GM12878 (cell line): ENCODE data around the gene BBS1. TPM values are rescaled to one million over a fixed set of nuclear protein-coding genes. Genes with fewer than 3 reads are reported as not detected.
"Not testable (repeated sequence)": the region's sequence is repeated elsewhere in the genome, so short reads cannot be mapped to it uniquely, and the experiment has no call there.

Experiments used
- ATAC-seq: fragments of 200-7000 bp; cut with Tn5 transposase; 3 replicates; pipeline ENCODE4 v1.9.1; 2020; ENCODE audit warnings: mild to moderate bottlenecking, moderate library complexity
- BruUV-seq: library from RNA; stranded (reverse); fragments of 400-500 nt; replicated peaks from 2 replicates; lab custom pipeline; 2021; lab: Mats Ljungman, UMichigan
- CTCF ChIA-PET: fragments of 300-600 bp; sonication (Branson Sonifier 250); formaldehyde crosslinking; extraction: SDS; loops from one replicate; lab custom pipeline; 2021; ENCODE audit warnings: inconsistent platforms; lab: Yijun Ruan, JAX
- POLR2A ChIA-PET: fragments of 350-600 bp; formaldehyde crosslinking; extraction: SDS; loops from one replicate; lab custom pipeline; 2021; ENCODE audit warnings: inconsistent platforms; lab: Charles Lee
- RAD21 ChIA-PET: fragments of 300-600 bp; sonication (Branson Sonifier 250); formaldehyde crosslinking; loops from one replicate; lab custom pipeline; 2023; ENCODE audit warnings: antibody characterized with exemption; ENCODE audit not compliant: unreplicated experiment; lab: Charles Lee
- SMC1A ChIA-PET: fragments of 300-600 bp; sonication (Branson Sonifier 250); formaldehyde crosslinking; loops from one replicate; lab custom pipeline; 2023; ENCODE audit not compliant: unreplicated experiment, uncharacterized antibody; lab: Charles Lee
- DNase-seq: peaks from one replicate; pipeline ENCODE4 v3.0.0-alpha.2; 2011; ENCODE audit warnings: low read depth, low spot score
- FAIRE-seq: peaks from 3 replicates; lab custom pipeline; 2011; peaks lifted over from hg19 to GRCh38; lab: Jason Lieb, UNC
- H2AFZ ChIP-seq: 2 replicates; pipeline ENCODE4 v1.6.0; 2011; ENCODE audit warnings: low read depth, low read length, control low read depth; ENCODE audit not compliant: control insufficient read depth
- H3K27ac ChIP-seq: 2 replicates; pipeline ENCODE4 v1.5.1; 2011; ENCODE audit warnings: control low read depth; ENCODE audit not compliant: control insufficient read depth, insufficient read depth
- H3K27me3 ChIP-seq, 2 experiments: replicated peaks in 1 of 2; 2 replicates each; pipeline versions ENCODE4 v1.6.0 to v1.6.1; 2011; ENCODE audit warnings: low read length in 1 of 2; ENCODE audit not compliant: control insufficient read depth in 2 of 2, insufficient read depth in 2 of 2
- H3K36me3 ChIP-seq, 2 experiments: 2 replicates each; pipeline ENCODE4 v1.5.1; 2011; ENCODE audit warnings: low read length in 1 of 2; ENCODE audit not compliant: control insufficient read depth in 2 of 2, insufficient read depth in 2 of 2
- H3K4me1 ChIP-seq: 2 replicates; pipeline ENCODE4 v1.6.1; 2011; ENCODE audit warnings: mild to moderate bottlenecking, low read length, moderate library complexity, mixed read lengths; ENCODE audit not compliant: control insufficient read depth, insufficient read depth
- H3K4me2 ChIP-seq: 2 replicates; pipeline ENCODE4 v1.6.0; 2011; ENCODE audit warnings: control low read depth; ENCODE audit not compliant: control insufficient read depth, insufficient read depth
- H3K4me3 ChIP-seq: fragments of 200-600 bp; sonication (generic); 2 replicates; pipeline ENCODE4 v1.5.1; 2016
- H3K79me2 ChIP-seq: 2 replicates; pipeline ENCODE4 v1.6.0; 2011; ENCODE audit warnings: low read length; ENCODE audit not compliant: control insufficient read depth, insufficient read depth
- H3K9ac ChIP-seq: 2 replicates; pipeline ENCODE4 v1.8.0; 2011; ENCODE audit warnings: low read length, control low read depth, mixed read lengths; ENCODE audit not compliant: control insufficient read depth, insufficient read depth
- H3K9me3 ChIP-seq: replicated peaks from 3 replicates; pipeline ENCODE4 v1.5.1; 2011; ENCODE audit warnings: mild to moderate bottlenecking, low read length; ENCODE audit not compliant: control insufficient read depth, insufficient read depth
- H4K20me1 ChIP-seq: 2 replicates; pipeline ENCODE4 v1.6.0; 2011; ENCODE audit not compliant: control insufficient read depth, insufficient read depth
- WGBS: methylation state at CpG from one replicate; pipeline ENCODE4 v1.1.6; 2016; ENCODE audit warnings: low lambda C conversion rate; ENCODE audit not compliant: insufficient replicate concordance, insufficient coverage; ENCODE audit errors: missing lambda C conversion rate; 5-methylcytosine and 5-hydroxymethylcytosine counted together
- in situ Hi-C: fragments of 300-500 bp; cut with MboI; formaldehyde crosslinking; loops from 9 replicates; pipeline ENCODE4 v1.14.3; 2018; ENCODE audit warnings: mixed read lengths
- intact Hi-C: fragments of 100-400 bp; cut with micrococcal nuclease; formaldehyde crosslinking; loops from one replicate; pipeline ENCODE4 v1.14.2; 2022; ENCODE audit not compliant: unreplicated experiment
- polyA plus RNA-seq, 11 experiments: library from polyadenylated mRNA; depleted of rRNA in 4 of 11; unstranded in 6 of 11; stranded (reverse) in 5 of 11; fragments of >200 nt; fragmentation: Nextera tagmentation in 4 of 11; fragmentation: Illumina TruSeq in 1 of 11; extraction: Ambion mirVana in 4 of 11; extraction: Trizol in 1 of 11; gene quantifications; 1 replicate in 1 of 11; 2 replicates in 10 of 11; pipeline versions ENCODE4 v1.2.1 to v1.2.3, GENCODE V29; 2011 to 2016; ENCODE audit warnings: inconsistent platforms in 2 of 11, missing spikeins in 2 of 11, low read depth in 1 of 11
- total RNA-seq, 4 experiments: library from RNA; depleted of rRNA in 3 of 4; stranded (reverse); fragments of >200 nt in 3 of 4; fragmentation: Illumina TruSeq in 1 of 4; extraction: Trizol in 1 of 4; gene quantifications; 2 replicates each; pipeline versions ENCODE4 v1.2.1 to v1.2.3, GENCODE V29; 2013 to 2021

BBS1 gene
- total and polyA plus RNA-seq, 10 of the 15 experiments (the other 5 are each of a cell fraction or from before 2014, with no cell fraction given) = 2.5 to 14.7 (median 8.7) TPM

DNA sequence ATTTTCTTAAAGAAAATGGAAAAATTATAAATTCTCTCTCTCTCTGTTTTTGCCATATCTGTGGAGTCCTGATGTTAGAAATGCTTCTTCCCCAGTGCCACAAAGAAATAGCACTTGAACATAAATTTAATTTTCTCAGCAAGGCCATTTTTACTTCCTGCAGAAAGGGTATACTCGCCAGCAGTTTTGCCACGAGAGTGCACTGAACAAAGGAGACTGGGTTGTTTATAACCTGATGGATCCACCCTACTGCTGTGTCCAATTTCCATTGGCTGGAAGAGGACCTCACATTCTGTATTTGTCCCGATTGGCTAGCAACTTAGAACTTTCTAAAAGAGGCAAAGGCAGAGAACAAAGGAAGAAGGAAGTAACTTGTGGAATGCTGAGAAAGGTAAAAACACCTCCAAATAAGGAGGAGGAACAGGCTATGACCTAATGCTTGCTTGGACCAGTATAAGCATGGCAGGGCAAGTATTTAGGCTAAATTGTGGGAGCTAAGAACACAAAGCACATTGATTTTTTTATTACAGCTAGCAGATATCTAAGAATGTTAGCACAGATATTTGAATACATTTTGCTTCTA, 72.2 kb downstream of the BBS1 start:
- H3K36me3 ChIP-seq, BruUV-seq, H3K27ac ChIP-seq, H3K79me2 ChIP-seq, intact Hi-C loops, in situ Hi-C loops, H2AFZ ChIP-seq, RAD21 ChIA-PET, H4K20me1 ChIP-seq, H3K9ac ChIP-seq, FAIRE-seq, H3K9me3 ChIP-seq, H3K27me3 ChIP-seq, POLR2A ChIA-PET, DNase-seq, ATAC-seq, H3K4me1 ChIP-seq, H3K4me3 ChIP-seq, H3K4me2 ChIP-seq: not testable (repeated sequence)
- ChIA-PET SMC1A (interaction anchor here (0.7 kb wide), 1 partner anchor 94 kb away, joined by 3 read pairs; no protein-coding TSS in a partner anchor), CTCF (interaction anchor here (0.7 to 8.3 kb wide), 2 partner anchors 33 to 96 kb away, joined by 3 to 166 read pairs; partner anchors contain the start of gene RBM4B)
- WGBS = 55% methylated on average over 3 of the region's 3 CpGs

Other genes with a start within 250 kb of the BBS1 start
Only the 7 nearest of the 22 such genes appear.
- 109 and 114 TPM in 2 replicates for gene MRPL11, start 71.8 kb upstream of the BBS1 start, total RNA-seq (2014; rRNA removed)
- gene MRPL11, start 71.8 kb upstream of the BBS1 start, total RNA-seq (2014; rRNA removed; fragmentation: Illumina TruSeq; extraction: Trizol) = 62.0 and 76.2 TPM in 2 replicates
- gene MRPL11, start 71.8 kb upstream of the BBS1 start, total RNA-seq (2021) = 110 and 115 TPM in 2 replicates
- gene MRPL11, start 71.8 kb upstream of the BBS1 start, polyA plus RNA-seq (2011; rRNA removed) = 95.8 and 108 TPM in 2 replicates
- 61.9 and 87.0 TPM in 2 replicates for gene MRPL11, start 71.8 kb upstream of the BBS1 start, polyA plus RNA-seq (2014; fragmentation: Illumina TruSeq; extraction: Trizol)
- gene MRPL11, start 71.8 kb upstream of the BBS1 start, polyA plus RNA-seq (2014; fragmentation: Nextera tagmentation; extraction: Ambion mirVana) = 10 to 100 TPM; 43.5 to 80.9 TPM
- gene MRPL11, start 71.8 kb upstream of the BBS1 start, polyA plus RNA-seq (2014; rRNA removed) = 161 and 178 TPM in 2 replicates
- 100 to 1,000 TPM; 242 to 248 TPM for gene MRPL11, start 71.8 kb upstream of the BBS1 start, polyA plus RNA-seq (2016; fragmentation: Nextera tagmentation; extraction: Ambion mirVana)
- gene PELI3, start 43.7 kb upstream of the BBS1 start, total RNA-seq (2014; rRNA removed) = 0.98 and 1.1 TPM in 2 replicates
- gene PELI3, start 43.7 kb upstream of the BBS1 start, total RNA-seq (2014; rRNA removed; fragmentation: Illumina TruSeq; extraction: Trizol) = 0.54 and 0.97 TPM in 2 replicates
- 1.5 and 1.8 TPM in 2 replicates for gene PELI3, start 43.7 kb upstream of the BBS1 start, total RNA-seq (2021)
- 0.66 and 1.0 TPM in 2 replicates for gene PELI3, start 43.7 kb upstream of the BBS1 start, polyA plus RNA-seq (2011; rRNA removed)
- 0.21 and 0.29 TPM in 2 replicates for gene PELI3, start 43.7 kb upstream of the BBS1 start, polyA plus RNA-seq (2014; fragmentation: Illumina TruSeq; extraction: Trizol)
- under 1 TPM; 0.14 to 0.20 TPM for gene PELI3, start 43.7 kb upstream of the BBS1 start, polyA plus RNA-seq (2014; fragmentation: Nextera tagmentation; extraction: Ambion mirVana)
- 0.86 and 1.1 TPM in 2 replicates for gene PELI3, start 43.7 kb upstream of the BBS1 start, polyA plus RNA-seq (2014; rRNA removed)
- under 1 TPM; 0.53 to 0.78 TPM for gene PELI3, start 43.7 kb upstream of the BBS1 start, polyA plus RNA-seq (2016; fragmentation: Nextera tagmentation; extraction: Ambion mirVana)
- gene DPP3, start 30.2 kb upstream of the BBS1 start, total RNA-seq (2014; rRNA removed) = 114 and 117 TPM in 2 replicates
- gene DPP3, start 30.2 kb upstream of the BBS1 start, total RNA-seq (2014; rRNA removed; fragmentation: Illumina TruSeq; extraction: Trizol) = 44.6 and 47.9 TPM in 2 replicates
- gene DPP3, start 30.2 kb upstream of the BBS1 start, total RNA-seq (2021) = 86.4 and 102 TPM in 2 replicates
- gene DPP3, start 30.2 kb upstream of the BBS1 start, polyA plus RNA-seq (2011; rRNA removed) = 34.9 and 73.1 TPM in 2 replicates
- gene DPP3, start 30.2 kb upstream of the BBS1 start, polyA plus RNA-seq (2014; fragmentation: Illumina TruSeq; extraction: Trizol) = 33.5 and 51.2 TPM in 2 replicates
- 1 to 10 TPM; 6.0 to 6.3 TPM for gene DPP3, start 30.2 kb upstream of the BBS1 start, polyA plus RNA-seq (2014; fragmentation: Nextera tagmentation; extraction: Ambion mirVana)
- gene DPP3, start 30.2 kb upstream of the BBS1 start, polyA plus RNA-seq (2014; rRNA removed) = 79.7 and 83.1 TPM in 2 replicates
- gene DPP3, start 30.2 kb upstream of the BBS1 start, polyA plus RNA-seq (2016; fragmentation: Nextera tagmentation; extraction: Ambion mirVana) = 10 to 100 TPM; 85.6 to 95.7 TPM
- gene ZDHHC24, start 35.4 kb downstream of the BBS1 start, total RNA-seq (2014; rRNA removed) = 10.7 and 13.2 TPM in 2 replicates
- gene ZDHHC24, start 35.4 kb downstream of the BBS1 start, total RNA-seq (2014; rRNA removed; fragmentation: Illumina TruSeq; extraction: Trizol) = 2.6 and 2.9 TPM in 2 replicates
- 13.5 and 17.5 TPM in 2 replicates for gene ZDHHC24, start 35.4 kb downstream of the BBS1 start, total RNA-seq (2021)
- gene ZDHHC24, start 35.4 kb downstream of the BBS1 start, polyA plus RNA-seq (2011; rRNA removed) = 3.4 and 4.8 TPM in 2 replicates
- 2.0 and 2.3 TPM in 2 replicates for gene ZDHHC24, start 35.4 kb downstream of the BBS1 start, polyA plus RNA-seq (2014; fragmentation: Illumina TruSeq; extraction: Trizol)
- gene ZDHHC24, start 35.4 kb downstream of the BBS1 start, polyA plus RNA-seq (2014; fragmentation: Nextera tagmentation; extraction: Ambion mirVana) = under 1 TPM; 0.86 to 0.89 TPM
- 8.8 and 12.8 TPM in 2 replicates for gene ZDHHC24, start 35.4 kb downstream of the BBS1 start, polyA plus RNA-seq (2014; rRNA removed)
- gene ZDHHC24, start 35.4 kb downstream of the BBS1 start, polyA plus RNA-seq (2016; fragmentation: Nextera tagmentation; extraction: Ambion mirVana) = 10 to 100 TPM; 12.6 to 14.2 TPM
- 0.16 and 0.17 TPM in 2 replicates for gene ACTN3, start 36.3 kb downstream of the BBS1 start, total RNA-seq (2014; rRNA removed)
- 0.05 and 0.09 TPM in 2 replicates for gene ACTN3, start 36.3 kb downstream of the BBS1 start, total RNA-seq (2014; rRNA removed; fragmentation: Illumina TruSeq; extraction: Trizol)
- gene ACTN3, start 36.3 kb downstream of the BBS1 start, total RNA-seq (2021) = 0.36 and 0.40 TPM in 2 replicates
- 0.04 and 0.10 TPM in 2 replicates for gene ACTN3, start 36.3 kb downstream of the BBS1 start, polyA plus RNA-seq (2011; rRNA removed)
- gene ACTN3, start 36.3 kb downstream of the BBS1 start, polyA plus RNA-seq (2014; fragmentation: Illumina TruSeq; extraction: Trizol) = 0.31 TPM in 1 of 2 replicates, not detected in the other
- not detected for gene ACTN3, start 36.3 kb downstream of the BBS1 start, polyA plus RNA-seq (2014; fragmentation: Nextera tagmentation; extraction: Ambion mirVana)
- gene ACTN3, start 36.3 kb downstream of the BBS1 start, polyA plus RNA-seq (2014; rRNA removed) = 0.52 and 0.67 TPM in 2 replicates
- gene ACTN3, start 36.3 kb downstream of the BBS1 start, polyA plus RNA-seq (2016; fragmentation: Nextera tagmentation; extraction: Ambion mirVana) = under 1 TPM in 1 of 2 experiments, not detected in 1; 0.06 TPM
- gene CTSF, start 58.0 kb downstream of the BBS1 start, total RNA-seq (2014; rRNA removed) = 0.11 TPM in 1 of 2 replicates, not detected in the other
- 0.09 and 0.22 TPM in 2 replicates for gene CTSF, start 58.0 kb downstream of the BBS1 start, total RNA-seq (2014; rRNA removed; fragmentation: Illumina TruSeq; extraction: Trizol)
- 0.29 and 0.33 TPM in 2 replicates for gene CTSF, start 58.0 kb downstream of the BBS1 start, total RNA-seq (2021)
- gene CTSF, start 58.0 kb downstream of the BBS1 start, polyA plus RNA-seq (2011; rRNA removed) = 0.24 and 0.30 TPM in 2 replicates
- gene CTSF, start 58.0 kb downstream of the BBS1 start, polyA plus RNA-seq (2014; fragmentation: Illumina TruSeq; extraction: Trizol) = not detected in 2 replicates
- gene CTSF, start 58.0 kb downstream of the BBS1 start, polyA plus RNA-seq (2014; fragmentation: Nextera tagmentation; extraction: Ambion mirVana) = not detected
- gene CTSF, start 58.0 kb downstream of the BBS1 start, polyA plus RNA-seq (2014; rRNA removed) = 0.05 and 0.41 TPM in 2 replicates
- under 1 TPM in 1 of 2 experiments, not detected in 1; 0.15 TPM for gene CTSF, start 58.0 kb downstream of the BBS1 start, polyA plus RNA-seq (2016; fragmentation: Nextera tagmentation; extraction: Ambion mirVana)
- gene CCDC87, start 82.4 kb downstream of the BBS1 start, total RNA-seq (2014; rRNA removed) = 0.17 TPM in 1 of 2 replicates, not detected in the other
- gene CCDC87, start 82.4 kb downstream of the BBS1 start, total RNA-seq (2014; rRNA removed; fragmentation: Illumina TruSeq; extraction: Trizol) = 0.09 TPM in 1 of 2 replicates, not detected in the other
- 0.08 and 0.13 TPM in 2 replicates for gene CCDC87, start 82.4 kb downstream of the BBS1 start, total RNA-seq (2021)
- 0.04 TPM in 1 of 2 replicates, not detected in the other for gene CCDC87, start 82.4 kb downstream of the BBS1 start, polyA plus RNA-seq (2011; rRNA removed)
- 0.07 TPM in 1 of 2 replicates, not detected in the other for gene CCDC87, start 82.4 kb downstream of the BBS1 start, polyA plus RNA-seq (2014; fragmentation: Illumina TruSeq; extraction: Trizol)
- under 1 TPM in 1 of 2 experiments, not detected in 1; 0.02 TPM for gene CCDC87, start 82.4 kb downstream of the BBS1 start, polyA plus RNA-seq (2014; fragmentation: Nextera tagmentation; extraction: Ambion mirVana)
- gene CCDC87, start 82.4 kb downstream of the BBS1 start, polyA plus RNA-seq (2014; rRNA removed) = not detected in 2 replicates
- under 1 TPM in 1 of 2 experiments, not detected in 1; 0.11 TPM for gene CCDC87, start 82.4 kb downstream of the BBS1 start, polyA plus RNA-seq (2016; fragmentation: Nextera tagmentation; extraction: Ambion mirVana)